ENCODE results near the gene INPP5A. TPM values are rescaled to one million over a fixed set of nuclear protein-coding genes. Genes with fewer than 3 reads are reported as not detected.

Gene INPP5A
- polyA plus RNA-seq, 4 donors = 21.1 to 25.0 (median 22.8) TPM

DNA sequence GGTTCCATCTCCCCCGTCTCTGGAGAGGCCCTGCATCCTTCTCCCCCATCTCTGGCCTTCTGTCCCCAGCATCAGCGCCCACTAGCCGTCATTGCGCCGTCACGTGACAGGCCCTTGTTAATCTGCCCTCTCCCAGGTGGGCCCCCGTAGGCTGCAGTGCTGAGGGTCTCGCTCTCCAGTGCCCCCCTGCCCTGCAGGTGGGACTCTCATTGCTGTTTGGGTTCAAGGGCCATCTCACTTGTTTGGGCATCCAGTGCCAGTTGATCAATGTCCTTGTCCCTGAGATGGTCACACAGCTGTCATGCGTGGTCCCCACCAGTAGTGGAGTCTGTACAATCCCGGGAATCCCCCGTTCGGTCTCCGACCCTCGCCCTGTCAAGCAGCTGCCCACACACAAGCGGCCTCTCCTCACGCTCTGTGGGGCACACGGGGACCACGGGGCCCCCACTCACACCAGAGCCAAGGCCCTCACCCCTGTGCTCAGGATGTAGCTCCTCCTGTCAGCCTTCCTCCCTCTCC is 114.0 kb downstream of the INPP5A start:
- no peak for FAIRE-seq
- Histone ChIP-seq H3K27ac (ENCODE audit: low read depth in 1 of 3, low read length in 2 of 3) (no peak overlapping the region), H3K9me3 (ENCODE audit: control insufficient read depth in 2 of 2, insufficient read depth in 1 of 2, low read depth in 1 of 2, low read length in 1 of 2) (no peaks in the 10 kb centered on the region), H3K4me3 (ENCODE audit: low read depth in 1 of 3, low read length in 3 of 3) (no peak overlapping the region), H3K4me1 (ENCODE audit: control insufficient read depth in 3 of 3, insufficient read depth in 2 of 3, low read depth in 1 of 3, low read length in 2 of 3) (no peaks in the 10 kb centered on the region), H3K36me3 (ENCODE audit: control insufficient read depth in 3 of 3, insufficient read depth in 2 of 3, low read depth in 1 of 3, low read length in 3 of 3) (peaks cover 4 to 46% (median 4%) of the 10 kb centered on the region in 3 donors), H3K27me3 (ENCODE audit: control insufficient read depth in 3 of 3, insufficient read depth in 3 of 3, low read length in 3 of 3) (no peaks in the 10 kb centered on the region)
- WGBS, 3 donors = 93 to 97% (median 94%) methylated on average over 18 of the region's 18 CpGs
- DNase-seq = no peak

DNA sequence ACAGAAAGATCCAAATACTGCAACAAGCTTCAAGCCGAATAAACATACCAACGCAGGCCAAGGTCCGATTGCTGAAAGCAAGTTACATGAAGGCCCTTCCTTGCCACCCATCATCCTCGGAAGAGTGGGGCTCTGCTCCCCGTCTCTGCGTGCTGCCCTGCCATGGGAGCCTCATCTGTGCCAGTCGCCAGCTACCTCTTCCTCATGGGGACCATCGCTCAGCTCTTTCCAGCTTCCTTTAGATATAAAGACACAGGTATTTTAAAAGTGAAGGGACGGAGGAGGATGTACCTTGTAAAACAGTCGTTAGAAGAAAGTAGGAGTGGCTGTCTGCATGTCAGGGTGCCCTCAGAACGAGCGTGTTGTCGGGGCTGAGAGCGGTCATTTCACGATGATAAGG is 114.9 kb downstream of the INPP5A start:
- DNase-seq (no peak), FAIRE-seq (no peak)
- H3K9me3 ChIP-seq (ENCODE audit: control insufficient read depth in 2 of 2, insufficient read depth in 1 of 2, low read depth in 1 of 2, low read length in 1 of 2) = no peaks in the 10 kb centered on the region
- WGBS, 3 donors = 92 to 94% (median 94%) methylated on average over 15 of the region's 15 CpGs
- peaks cover 2 to 46% (median 4%) of the 10 kb centered on the region in 3 donors for H3K36me3 ChIP-seq (ENCODE audit: control insufficient read depth in 3 of 3, insufficient read depth in 2 of 3, low read depth in 1 of 3, low read length in 3 of 3)
- no peaks in the 10 kb centered on the region for H3K4me1 ChIP-seq (ENCODE audit: control insufficient read depth in 3 of 3, insufficient read depth in 2 of 3, low read depth in 1 of 3, low read length in 2 of 3)
- H3K27ac ChIP-seq (ENCODE audit: low read depth in 1 of 3, low read length in 2 of 3) = no peak overlapping the region
- no peak overlapping the region for H3K4me3 ChIP-seq (ENCODE audit: low read depth in 1 of 3, low read length in 3 of 3)
- H3K27me3 ChIP-seq (ENCODE audit: control insufficient read depth in 3 of 3, insufficient read depth in 3 of 3, low read length in 3 of 3) = no peaks in the 10 kb centered on the region

DNA sequence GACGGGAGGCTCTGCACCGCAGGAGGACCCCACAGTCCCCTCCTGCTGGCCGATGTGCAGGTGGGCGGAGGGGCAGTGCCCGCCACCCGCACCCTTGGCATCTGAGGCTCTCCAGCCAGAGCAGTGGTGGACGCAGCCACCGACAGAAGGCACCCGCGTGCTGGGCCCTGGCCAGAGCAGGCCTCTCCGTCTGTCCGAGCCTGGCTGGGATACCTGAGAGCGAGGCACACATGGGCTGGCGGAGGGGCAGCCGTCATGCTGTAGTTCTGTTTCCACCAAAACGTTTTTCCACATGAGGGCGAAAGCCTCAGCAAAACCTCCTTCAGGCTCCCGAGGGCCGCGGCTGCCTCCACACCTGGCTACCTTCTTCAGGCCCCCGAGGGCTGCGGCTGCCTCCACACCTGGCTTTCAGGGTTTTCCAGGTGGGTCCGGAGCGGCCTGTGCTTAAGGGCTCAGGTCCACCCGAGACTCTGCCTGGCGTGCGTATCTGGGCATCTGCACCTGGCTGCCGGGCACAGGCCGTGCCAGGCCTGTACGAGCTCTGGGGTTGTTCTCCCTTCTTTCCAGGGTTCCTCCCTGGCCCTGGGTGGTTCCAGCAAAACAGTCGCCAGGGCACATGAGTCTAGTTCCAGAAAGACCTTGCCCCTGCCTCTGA is 115.5 kb downstream of the INPP5A start:
- no peak overlapping the region for H3K4me3 ChIP-seq (ENCODE audit: low read depth in 1 of 3, low read length in 3 of 3)
- no peak overlapping the region for H3K27ac ChIP-seq (ENCODE audit: low read depth in 1 of 3, low read length in 2 of 3)
- H3K27me3 ChIP-seq (ENCODE audit: control insufficient read depth in 3 of 3, insufficient read depth in 3 of 3, low read length in 3 of 3) = no peaks in the 10 kb centered on the region
- peaks cover 2 to 45% (median 4%) of the 10 kb centered on the region in 3 donors for H3K36me3 ChIP-seq (ENCODE audit: control insufficient read depth in 3 of 3, insufficient read depth in 2 of 3, low read depth in 1 of 3, low read length in 3 of 3)
- DNase-seq (no peak), FAIRE-seq (no peak)
- H3K9me3 ChIP-seq (ENCODE audit: control insufficient read depth in 2 of 2, insufficient read depth in 1 of 2, low read depth in 1 of 2, low read length in 1 of 2) = no peaks in the 10 kb centered on the region
- 91 to 95% (median 93%) methylated on average over 25 to 31 of the region's 31 CpGs for WGBS, 3 donors
- H3K4me1 ChIP-seq (ENCODE audit: control insufficient read depth in 3 of 3, insufficient read depth in 2 of 3, low read depth in 1 of 3, low read length in 2 of 3) = no peaks in the 10 kb centered on the region

DNA sequence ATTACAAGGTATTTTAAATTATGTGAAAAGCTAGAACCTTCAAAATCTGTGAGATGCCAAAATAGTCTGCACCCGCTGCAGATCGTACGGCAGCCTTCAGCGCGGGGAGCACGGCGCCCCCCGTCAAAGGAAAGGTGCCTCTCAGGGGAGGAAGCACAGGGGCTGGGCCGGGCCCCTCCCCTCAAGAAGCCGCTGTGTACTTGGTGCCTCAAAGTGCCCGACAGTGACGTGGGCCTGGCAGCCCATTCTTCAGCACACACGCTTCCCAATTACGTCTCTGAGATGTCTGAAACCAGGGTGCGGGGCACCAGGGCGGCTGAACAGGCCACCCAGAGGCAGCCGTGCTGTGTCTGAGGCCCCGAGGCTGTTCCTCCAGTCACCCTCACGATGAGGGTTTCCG is 116.1 kb downstream of the INPP5A start:
- 94 to 97% (median 95%) methylated on average over 19 to 20 of the region's 20 CpGs for WGBS, 3 donors
- Histone ChIP-seq H3K27ac (ENCODE audit: low read depth in 1 of 3, low read length in 2 of 3) (no peak overlapping the region), H3K4me1 (ENCODE audit: control insufficient read depth in 3 of 3, insufficient read depth in 2 of 3, low read depth in 1 of 3, low read length in 2 of 3) (no peaks in the 10 kb centered on the region), H3K9me3 (ENCODE audit: control insufficient read depth in 2 of 2, insufficient read depth in 1 of 2, low read depth in 1 of 2, low read length in 1 of 2) (no peaks in the 10 kb centered on the region), H3K4me3 (ENCODE audit: low read depth in 1 of 3, low read length in 3 of 3) (no peak overlapping the region), H3K36me3 (ENCODE audit: control insufficient read depth in 3 of 3, insufficient read depth in 2 of 3, low read depth in 1 of 3, low read length in 3 of 3) (peaks cover 0 to 49% (median 4%) of the 10 kb centered on the region in 3 donors), H3K27me3 (ENCODE audit: control insufficient read depth in 3 of 3, insufficient read depth in 3 of 3, low read length in 3 of 3) (no peaks in the 10 kb centered on the region)
- FAIRE-seq (no peak), DNase-seq (no peak)

DNA sequence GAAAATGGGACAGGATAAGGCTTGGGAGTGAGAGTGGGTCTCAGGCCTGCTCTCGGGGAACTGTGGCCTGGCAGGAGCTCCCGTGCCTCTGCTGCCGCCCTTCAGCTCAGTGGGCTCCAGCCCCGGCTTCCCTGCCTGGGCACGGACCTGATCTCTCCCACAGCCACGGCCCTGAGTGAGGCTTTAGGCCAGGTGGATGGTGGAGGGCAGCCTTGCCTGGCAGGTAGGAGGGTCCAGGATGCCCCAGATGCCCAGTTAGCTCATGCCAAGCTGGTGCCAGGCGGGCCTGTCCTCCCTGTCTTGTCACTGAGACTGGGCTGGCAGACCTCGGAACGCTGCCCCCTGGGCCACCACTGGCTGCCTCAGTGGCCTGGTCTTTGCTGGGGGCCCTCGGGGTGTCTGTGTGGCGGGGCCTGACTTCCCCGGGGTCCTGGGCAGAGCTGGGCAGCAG is 116.6 kb downstream of the INPP5A start:
- no peak overlapping the region for H3K4me3 ChIP-seq (ENCODE audit: low read depth in 1 of 3, low read length in 3 of 3)
- FAIRE-seq (no peak), DNase-seq (no peak)
- H3K27ac ChIP-seq (ENCODE audit: low read depth in 1 of 3, low read length in 2 of 3) = no peak overlapping the region
- H3K4me1 ChIP-seq (ENCODE audit: control insufficient read depth in 3 of 3, insufficient read depth in 2 of 3, low read depth in 1 of 3, low read length in 2 of 3) = no peaks in the 10 kb centered on the region
- no peaks in the 10 kb centered on the region for H3K9me3 ChIP-seq (ENCODE audit: control insufficient read depth in 2 of 2, insufficient read depth in 1 of 2, low read depth in 1 of 2, low read length in 1 of 2)
- no peaks in the 10 kb centered on the region for H3K27me3 ChIP-seq (ENCODE audit: control insufficient read depth in 3 of 3, insufficient read depth in 3 of 3, low read length in 3 of 3)
- WGBS, 3 donors = 85 to 91% (median 90%) methylated on average over 11 to 12 of the region's 12 CpGs
- H3K36me3 ChIP-seq (ENCODE audit: control insufficient read depth in 3 of 3, insufficient read depth in 2 of 3, low read depth in 1 of 3, low read length in 3 of 3) = peaks cover 0 to 53% (median 4%) of the 10 kb centered on the region in 3 donors

DNA sequence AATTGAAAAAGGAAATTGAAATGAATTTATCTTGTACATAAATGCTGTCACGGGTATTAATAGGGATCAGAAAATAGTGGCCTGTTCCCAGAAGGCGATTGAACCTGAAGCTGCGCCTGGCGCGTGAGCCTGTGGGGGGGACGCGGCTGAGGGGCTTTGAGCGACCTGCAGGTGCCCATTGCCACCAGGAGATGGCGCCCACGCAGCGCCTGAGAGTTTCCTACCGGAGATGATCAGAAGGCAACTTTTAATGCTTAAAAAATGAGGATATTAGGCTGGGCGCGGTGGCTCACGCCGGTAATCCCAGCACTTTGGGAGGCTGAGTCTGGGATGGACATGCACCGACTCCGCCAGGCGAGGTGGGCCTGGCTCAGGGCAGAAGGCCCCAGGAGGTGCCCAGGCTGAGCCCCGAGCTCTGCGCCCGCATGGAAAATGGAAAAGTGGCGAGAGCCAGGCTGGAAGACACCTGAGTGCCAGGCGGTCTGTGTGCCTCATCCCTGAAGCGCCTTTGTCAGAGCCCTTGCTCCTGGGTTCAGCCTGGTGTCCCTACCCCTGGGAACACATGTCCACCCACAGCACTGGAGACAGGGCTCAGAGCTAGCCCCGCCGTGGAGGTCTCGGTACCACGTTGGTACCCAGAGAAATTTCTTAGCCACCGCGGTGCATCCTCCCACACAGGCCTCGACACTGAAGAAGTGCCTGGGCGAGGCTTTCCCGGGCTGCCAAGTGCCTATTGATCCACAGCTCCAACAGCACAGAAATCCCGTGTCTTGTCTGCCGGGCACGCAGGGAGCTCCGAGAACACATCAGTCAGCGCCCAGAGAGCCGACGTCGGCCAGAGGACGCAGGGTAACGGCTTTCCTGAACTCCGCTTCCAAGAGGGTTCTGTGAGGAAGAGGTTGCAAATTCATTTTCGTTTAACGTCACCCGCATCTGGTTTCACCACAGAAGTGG is 117.4 kb downstream of the INPP5A start:
- WGBS, 3 donors = 65 to 67% (median 66%) methylated on average over 48 of the region's 48 CpGs

DNA sequence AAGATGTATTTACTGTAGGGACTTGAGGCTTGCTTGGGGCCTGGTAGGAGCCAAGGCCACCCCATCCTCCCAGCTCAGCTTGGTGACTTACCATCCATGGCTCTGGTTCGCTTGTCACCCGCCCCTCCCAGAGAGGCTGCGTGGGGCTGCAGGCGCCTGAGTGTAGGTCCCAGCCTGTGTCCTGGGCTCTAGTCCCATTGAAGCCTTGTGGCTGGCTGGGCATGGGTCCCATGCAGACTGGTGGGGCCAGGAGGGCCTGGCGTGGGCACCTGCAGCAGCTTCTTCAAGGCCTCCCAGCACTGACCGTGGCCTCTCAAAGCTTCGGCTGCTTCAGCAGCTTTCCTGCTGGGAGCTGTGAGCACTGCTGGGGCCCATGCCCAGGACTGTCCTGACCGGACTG is 118.1 kb downstream of the INPP5A start:
- no peak for DNase-seq
- Histone ChIP-seq H3K4me1 (ENCODE audit: control insufficient read depth in 3 of 3, insufficient read depth in 2 of 3, low read depth in 1 of 3, low read length in 2 of 3) (no peaks in the 10 kb centered on the region), H3K27ac (ENCODE audit: low read depth in 1 of 3, low read length in 2 of 3) (no peak overlapping the region), H3K4me3 (ENCODE audit: low read depth in 1 of 3, low read length in 3 of 3) (no peak overlapping the region), H3K36me3 (ENCODE audit: control insufficient read depth in 3 of 3, insufficient read depth in 2 of 3, low read depth in 1 of 3, low read length in 3 of 3) (peaks cover 3 to 60% (median 4%) of the 10 kb centered on the region in 3 donors), H3K27me3 (ENCODE audit: control insufficient read depth in 3 of 3, insufficient read depth in 3 of 3, low read length in 3 of 3) (no peaks in the 10 kb centered on the region), H3K9me3 (ENCODE audit: control insufficient read depth in 2 of 2, insufficient read depth in 1 of 2, low read depth in 1 of 2, low read length in 1 of 2) (no peaks in the 10 kb centered on the region)
- 93 to 99% (median 97%) methylated on average over 8 of the region's 8 CpGs for WGBS, 3 donors
- FAIRE-seq = no peak

More for the DNA sequence above, 117.4 kb downstream of the INPP5A start:
- DNase-seq = peak; percentile 26 to 74
- Histone ChIP-seq H3K27ac (ENCODE audit: low read depth in 1 of 3, low read length in 2 of 3) (no peak overlapping the region), H3K4me3 (ENCODE audit: low read depth in 1 of 3, low read length in 3 of 3) (no peak overlapping the region), H3K27me3 (ENCODE audit: control insufficient read depth in 3 of 3, insufficient read depth in 3 of 3, low read length in 3 of 3) (no peaks in the 10 kb centered on the region), H3K4me1 (ENCODE audit: control insufficient read depth in 3 of 3, insufficient read depth in 2 of 3, low read depth in 1 of 3, low read length in 2 of 3) (no peaks in the 10 kb centered on the region), H3K9me3 (ENCODE audit: control insufficient read depth in 2 of 2, insufficient read depth in 1 of 2, low read depth in 1 of 2, low read length in 1 of 2) (no peaks in the 10 kb centered on the region), H3K36me3 (ENCODE audit: control insufficient read depth in 3 of 3, insufficient read depth in 2 of 3, low read depth in 1 of 3, low read length in 3 of 3) (peaks cover 3 to 61% (median 4%) of the 10 kb centered on the region in 3 donors)
- FAIRE-seq = no peak

DNA sequence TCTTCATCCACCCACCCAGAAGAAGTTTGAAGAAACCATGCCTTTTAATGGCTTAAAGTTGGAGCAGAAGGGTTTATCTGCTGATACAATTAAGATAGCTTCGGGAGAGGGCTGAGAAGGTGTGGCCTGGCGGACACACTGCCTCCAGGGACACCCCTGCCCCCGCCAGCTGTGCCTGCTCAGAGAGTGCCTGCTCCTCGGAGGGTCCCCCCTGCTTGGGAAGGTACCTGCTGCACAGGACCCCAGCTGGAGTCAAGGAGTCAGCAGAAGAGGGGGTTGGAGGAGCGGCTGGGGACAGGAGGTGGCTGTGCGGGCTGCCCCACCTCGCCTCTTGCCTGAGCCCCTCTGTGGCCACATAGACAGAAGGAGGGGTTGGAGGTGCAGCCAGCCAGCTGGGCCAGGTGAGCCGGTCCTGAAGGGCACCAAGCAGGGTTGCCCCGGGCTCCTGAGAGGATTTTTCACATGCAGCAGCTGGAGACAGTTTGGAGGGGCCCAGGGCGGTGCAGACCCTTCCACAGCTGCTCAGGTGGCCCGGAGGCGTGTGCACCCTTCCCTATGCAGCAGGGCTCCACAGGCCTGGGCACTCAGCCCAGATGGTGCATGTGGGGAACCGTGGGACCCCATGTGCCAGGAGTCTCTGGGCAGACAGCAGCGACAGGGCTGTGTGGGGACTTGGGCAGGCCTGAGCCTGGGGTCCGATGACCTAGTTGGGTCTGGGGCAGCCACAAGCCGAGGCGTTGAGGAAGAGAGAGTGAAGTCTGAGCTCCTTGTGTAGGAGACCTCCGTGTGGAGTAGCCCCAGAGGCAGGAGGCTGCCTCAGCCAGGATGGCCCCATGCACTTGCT is 118.9 kb downstream of the INPP5A start:
- FAIRE-seq = no peak
- no peak for DNase-seq
- Histone ChIP-seq H3K27ac (ENCODE audit: low read depth in 1 of 3, low read length in 2 of 3) (no peak overlapping the region), H3K27me3 (ENCODE audit: control insufficient read depth in 3 of 3, insufficient read depth in 3 of 3, low read length in 3 of 3) (no peaks in the 10 kb centered on the region), H3K4me1 (ENCODE audit: control insufficient read depth in 3 of 3, insufficient read depth in 2 of 3, low read depth in 1 of 3, low read length in 2 of 3) (no peaks in the 10 kb centered on the region), H3K4me3 (ENCODE audit: low read depth in 1 of 3, low read length in 3 of 3) (no peak overlapping the region), H3K36me3 (ENCODE audit: control insufficient read depth in 3 of 3, insufficient read depth in 2 of 3, low read depth in 1 of 3, low read length in 3 of 3) (peaks cover 3 to 60% (median 4%) of the 10 kb centered on the region in 3 donors), H3K9me3 (ENCODE audit: control insufficient read depth in 2 of 2, insufficient read depth in 1 of 2, low read depth in 1 of 2, low read length in 1 of 2) (no peaks in the 10 kb centered on the region)
- 83 to 86% (median 84%) methylated on average over 18 of the region's 18 CpGs for WGBS, 3 donors
